Heart left ventricle (tissue), 13 donors: ENCODE results near the gene MYO1E.

ENCODE experiments used
- POLR2A ChIP-seq, 2 donors: fragments of 450-650 bp; IDR thresholded peaks; one replicate each; pipeline ENCODE4 v1.6.1; 2017; ENCODE audit warnings: antibody characterized with exemption in 2 of 2, mild to moderate bottlenecking in 2 of 2, moderate library complexity in 2 of 2
- TF ChIP-seq, protein P1 (sequence below), 12 donors: fragments of 200-600 bp; sonication (generic) in 4 of 12; IDR thresholded peaks; one replicate each; pipeline versions ENCODE4 v1.5.0 to v1.8.0; 2018 to 2022; ENCODE audit warnings: antibody characterized with exemption in 12 of 12, mild to moderate bottlenecking in 5 of 12
- donor health status: ischemic (EF 13 %, LVEDD 7.1; RV severe dilation, severe dysfunction).
- donor health status: DM: no; HTN: yes; CAD: no.
- donor health status: DM: no; HTN: no; CAD: no.
- donor health status: ischemic (EF 25% LVEDD 6.9; RV normal size, moderate dysfunction).
- donor health status: ischemic (EF 25% LVEDD 5.7; RV mildly dilated, moderate dysfunction).
- donor health status: ischemic (EF 35%, LVEDD 5.7; RV mildly dilated, moderate dysfunction).
- donor health status: nonischemic (EF 11% LVEDD 7.7; RV severe dilation, severe dysfunction).
- donor health status: DM: yes; HTN: yes; CAD: no.
- donor health status: PGD.
- donor health status: ischemic (EF 29% LVEDD 5.4; RV normal size, mild dysfunction).
- donor health status: nonischemic (EF 23%, LVEDD 6.1; RV moderate dilation, normal function).

GRCh38 chr15:59242649-59243048 is 130.0 kb downstream of the MYO1E start:
- TF ChIP-seq, protein P1, sequence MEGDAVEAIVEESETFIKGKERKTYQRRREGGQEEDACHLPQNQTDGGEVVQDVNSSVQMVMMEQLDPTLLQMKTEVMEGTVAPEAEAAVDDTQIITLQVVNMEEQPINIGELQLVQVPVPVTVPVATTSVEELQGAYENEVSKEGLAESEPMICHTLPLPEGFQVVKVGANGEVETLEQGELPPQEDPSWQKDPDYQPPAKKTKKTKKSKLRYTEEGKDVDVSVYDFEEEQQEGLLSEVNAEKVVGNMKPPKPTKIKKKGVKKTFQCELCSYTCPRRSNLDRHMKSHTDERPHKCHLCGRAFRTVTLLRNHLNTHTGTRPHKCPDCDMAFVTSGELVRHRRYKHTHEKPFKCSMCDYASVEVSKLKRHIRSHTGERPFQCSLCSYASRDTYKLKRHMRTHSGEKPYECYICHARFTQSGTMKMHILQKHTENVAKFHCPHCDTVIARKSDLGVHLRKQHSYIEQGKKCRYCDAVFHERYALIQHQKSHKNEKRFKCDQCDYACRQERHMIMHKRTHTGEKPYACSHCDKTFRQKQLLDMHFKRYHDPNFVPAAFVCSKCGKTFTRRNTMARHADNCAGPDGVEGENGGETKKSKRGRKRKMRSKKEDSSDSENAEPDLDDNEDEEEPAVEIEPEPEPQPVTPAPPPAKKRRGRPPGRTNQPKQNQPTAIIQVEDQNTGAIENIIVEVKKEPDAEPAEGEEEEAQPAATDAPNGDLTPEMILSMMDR (IDR thresholded peaks at IDR 0.05), result no peak
- no peak for TF ChIP-seq POLR2A (IDR thresholded peaks at IDR 0.05)
